HL-60 (cell line): Measurements from ENCODE around the gene FAH.

Experiments
- DNase-seq, 2 experiments: peaks; one replicate each; pipeline ENCODE4 v3.0.0-alpha.2; 2010 to 2020; ENCODE audit warnings: low read depth in 1 of 2, low spot score in 1 of 2
- H3K27ac ChIP-seq: fragments of 250-450 bp; sonication (Bioruptor Pico); replicated peaks from 2 replicates; pipeline ENCODE4 v1.5.1; 2020; ENCODE audit warnings: mild to moderate bottlenecking, moderate library complexity
- H3K27me3 ChIP-seq: fragments of 250-450 bp; sonication (Bioruptor Pico); 2 replicates; pipeline ENCODE4 v1.5.1; 2021; ENCODE audit warnings: mild to moderate bottlenecking, moderate library complexity; ENCODE audit not compliant: insufficient read depth, poor library complexity, severe bottlenecking
- H3K4me3 ChIP-seq: replicated peaks from 2 replicates; pipeline ENCODE4 v1.5.1; 2011; ENCODE audit warnings: mild to moderate bottlenecking, control low read depth, low read length; ENCODE audit not compliant: insufficient read depth
- CTCF ChIP-seq: IDR thresholded peaks from one replicate; pipeline ENCODE4 v1.5.1; 2011; ENCODE audit warnings: low read length, control low read depth, inconsistent platforms; ENCODE audit not compliant: insufficient read depth
- GABPA ChIP-seq: IDR thresholded peaks from 2 replicates; pipeline ENCODE4 v1.6.1; 2012; ENCODE audit warnings: low read depth
- POLR2AphosphoS5 ChIP-seq: IDR thresholded peaks from 2 replicates; pipeline ENCODE4 v1.6.1; 2012; ENCODE audit warnings: low read depth
- REST ChIP-seq: IDR thresholded peaks from 2 replicates; pipeline ENCODE4 v1.6.1; 2012; ENCODE audit warnings: low read depth; ENCODE audit not compliant: insufficient replicate concordance
- SPI1 ChIP-seq: IDR thresholded peaks from 2 replicates; pipeline ENCODE4 v1.6.1; 2012; ENCODE audit warnings: low read depth, mild to moderate bottlenecking, borderline replicate concordance

The FAH gene

GRCh38 chr15:80182611-80183261 lies 29.9 kb downstream of the FAH start:
- H3K4me3 ChIP-seq, result no peak overlapping the region
- no peak overlapping the region for H3K27ac ChIP-seq
- H3K27me3 ChIP-seq, result no peaks in the 10 kb centered on the region
- DNase-seq, result no peak
- no peak for TF ChIP-seq CTCF
- no peak for TF ChIP-seq SPI1
- TF ChIP-seq POLR2AphosphoS5, result no peak
- no peak for TF ChIP-seq REST
- TF ChIP-seq GABPA, result no peak

GRCh38 chr15:80183306-80183705 lies 30.5 kb downstream of the FAH start:
- no peak for DNase-seq
- H3K27me3 ChIP-seq, result no peaks in the 10 kb centered on the region
- H3K27ac ChIP-seq, result no peak overlapping the region
- TF ChIP-seq SPI1, result no peak
- no peak for TF ChIP-seq POLR2AphosphoS5
- TF ChIP-seq GABPA, result no peak
- H3K4me3 ChIP-seq, result no peak overlapping the region

- no peak overlapping the region for H3K4me3 ChIP-seq
- H3K27me3 ChIP-seq, result no peaks in the 10 kb centered on the region
- no peak for TF ChIP-seq CTCF
- no peak for TF ChIP-seq SPI1
- no peak for TF ChIP-seq POLR2AphosphoS5
- TF ChIP-seq GABPA, result no peak
- no peak for TF ChIP-seq REST
- no peak for DNase-seq
- H3K27ac ChIP-seq, result no peak overlapping the region
Observed at GRCh38 chr15:80183886-80184285, 31.1 kb downstream of the FAH start.

- no peak for TF ChIP-seq SPI1
- TF ChIP-seq POLR2AphosphoS5, result no peak
- no peak for TF ChIP-seq CTCF
- TF ChIP-seq GABPA, result no peak
- no peak for TF ChIP-seq REST
- H3K27me3 ChIP-seq, result no peaks in the 10 kb centered on the region
- no peak overlapping the region for H3K27ac ChIP-seq
- DNase-seq, result no peak
- H3K4me3 ChIP-seq, result no peak overlapping the region
Observed at GRCh38 chr15:80184554-80184953, 31.8 kb downstream of the FAH start.
